GM13977 (cell line): ENCODE results near the gene ECE2.
A peak's percentile ranks its signal among the peaks of the same experiment; 100 is the strongest.

Experiments used
- DNase-seq: peaks from one replicate; pipeline ENCODE4 v3.0.0; 2012; ENCODE audit warnings: low spot score
- in situ Hi-C: fragments of 300-500 bp; cut with MboI; formaldehyde crosslinking; loops from one replicate; pipeline ENCODE4 v1.12.0; 2022; ENCODE audit warnings: low sequenced_read_pairs, low pct_unique_long_range_greater_than_20kb, mixed read lengths, inconsistent platforms; ENCODE audit not compliant: unreplicated experiment
- TF ChIP-seq, protein P1 (sequence below): IDR thresholded peaks from 2 replicates; pipeline ENCODE4 v1.5.1; 2012; ENCODE audit warnings: mild to moderate bottlenecking, control low read depth; ENCODE audit not compliant: insufficient read depth; ENCODE audit errors: extremely low read depth, missing control alignments

ECE2 gene

DNA sequence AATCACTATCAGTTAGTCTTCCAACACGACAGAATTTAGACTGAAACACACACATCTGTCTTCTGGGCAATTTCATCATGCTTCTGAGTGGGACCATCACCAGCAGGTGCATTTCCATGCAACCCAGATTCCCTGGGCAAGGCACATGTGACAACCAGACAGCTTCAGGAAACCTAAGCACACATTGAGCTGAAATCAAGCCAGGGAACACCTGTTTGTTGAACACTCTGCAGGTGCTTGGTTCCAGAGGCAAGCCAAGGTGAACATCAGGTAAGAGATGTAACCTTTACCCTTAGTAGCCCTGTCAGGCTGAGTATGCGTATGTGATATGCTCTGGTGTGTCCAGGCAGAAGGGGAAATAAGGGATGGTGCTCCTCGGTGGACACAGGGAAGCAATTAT, 19.9 kb downstream of the ECE2 start:
- peak; percentile 1 for DNase-seq
- in situ Hi-C loops, result no loop called here
- TF ChIP-seq, protein P1, sequence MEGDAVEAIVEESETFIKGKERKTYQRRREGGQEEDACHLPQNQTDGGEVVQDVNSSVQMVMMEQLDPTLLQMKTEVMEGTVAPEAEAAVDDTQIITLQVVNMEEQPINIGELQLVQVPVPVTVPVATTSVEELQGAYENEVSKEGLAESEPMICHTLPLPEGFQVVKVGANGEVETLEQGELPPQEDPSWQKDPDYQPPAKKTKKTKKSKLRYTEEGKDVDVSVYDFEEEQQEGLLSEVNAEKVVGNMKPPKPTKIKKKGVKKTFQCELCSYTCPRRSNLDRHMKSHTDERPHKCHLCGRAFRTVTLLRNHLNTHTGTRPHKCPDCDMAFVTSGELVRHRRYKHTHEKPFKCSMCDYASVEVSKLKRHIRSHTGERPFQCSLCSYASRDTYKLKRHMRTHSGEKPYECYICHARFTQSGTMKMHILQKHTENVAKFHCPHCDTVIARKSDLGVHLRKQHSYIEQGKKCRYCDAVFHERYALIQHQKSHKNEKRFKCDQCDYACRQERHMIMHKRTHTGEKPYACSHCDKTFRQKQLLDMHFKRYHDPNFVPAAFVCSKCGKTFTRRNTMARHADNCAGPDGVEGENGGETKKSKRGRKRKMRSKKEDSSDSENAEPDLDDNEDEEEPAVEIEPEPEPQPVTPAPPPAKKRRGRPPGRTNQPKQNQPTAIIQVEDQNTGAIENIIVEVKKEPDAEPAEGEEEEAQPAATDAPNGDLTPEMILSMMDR, result no peak

DNA sequence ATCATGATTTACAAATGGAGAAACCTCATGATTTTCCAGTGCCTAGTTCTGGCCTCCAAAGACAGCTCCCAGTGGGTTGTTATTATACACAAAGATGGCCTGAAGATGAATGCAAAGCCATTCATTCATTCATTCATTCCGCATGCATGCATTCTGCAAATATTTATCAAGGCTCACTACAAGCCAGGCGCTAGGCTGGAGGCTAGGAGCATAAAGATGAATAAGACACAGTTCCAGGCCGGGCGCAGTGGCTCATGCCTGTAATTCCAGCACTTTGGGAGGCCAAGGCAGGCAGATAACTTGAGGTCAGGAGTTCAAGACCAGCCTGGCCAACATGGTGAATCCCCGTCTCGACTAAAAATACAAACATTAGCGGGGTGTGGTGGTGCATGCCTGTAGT, 20.8 kb downstream of the ECE2 start:
- in situ Hi-C loops, result no loop called here
- DNase-seq, result no peak
- TF ChIP-seq, protein P1, result no peak

GRCh38 chr3:184298759-184299487, 23.1 kb downstream of the ECE2 start, which contains the start of gene PSMD2:
Gene PSMD2 (plus strand): TSS chr3:184299241. CDS start chr3:184299267, 26 bp downstream.
- TF ChIP-seq, protein P1, result no peak
- in situ Hi-C loops, result no loop called here
- DNase-seq, result peak; percentile 99

GRCh38 chr3:184299488-184300377, 23.9 kb downstream of the ECE2 start:
- peak; percentile 12 for DNase-seq
- in situ Hi-C loops, result no loop called here
- TF ChIP-seq, protein P1, result no peak

DNA sequence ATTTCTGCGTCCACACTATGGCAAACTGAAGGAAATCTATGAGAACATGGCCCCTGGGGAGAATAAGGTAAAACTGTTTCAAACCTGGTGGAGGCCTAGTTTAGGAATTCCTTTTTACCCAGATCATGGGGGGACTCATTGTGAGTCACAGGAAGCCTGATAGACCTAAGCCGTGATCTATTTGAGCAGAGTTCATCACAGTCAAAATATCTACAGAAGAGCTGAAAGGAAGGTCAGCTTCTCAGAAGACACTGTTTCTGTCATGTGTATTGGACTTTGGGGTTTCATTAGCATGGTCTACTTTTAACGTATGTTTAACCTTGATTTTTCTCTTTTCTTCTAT, 24.5 kb downstream of the ECE2 start:
- DNase-seq, result no peak
- in situ Hi-C loops, result no loop called here
- TF ChIP-seq, protein P1, result no peak

DNA sequence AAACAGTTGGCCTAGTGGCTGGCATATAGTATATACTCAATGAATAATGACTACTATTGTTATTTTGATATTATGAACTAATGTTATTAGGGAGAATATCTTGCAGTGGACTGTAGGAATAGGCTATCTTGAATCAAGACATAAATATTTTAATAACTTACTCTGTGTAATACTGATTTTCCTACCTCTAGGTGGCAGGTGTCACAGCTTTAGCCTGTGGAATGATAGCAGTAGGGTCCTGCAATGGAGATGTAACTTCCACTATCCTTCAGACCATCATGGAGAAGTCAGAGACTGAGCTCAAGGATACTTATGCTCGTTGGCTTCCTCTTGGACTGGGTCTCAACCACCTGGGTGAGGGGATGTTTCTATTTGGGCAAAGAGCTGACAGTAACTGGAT, 29.8 kb downstream of the ECE2 start:
- no peak for DNase-seq
- TF ChIP-seq, protein P1, result peak; percentile 15
- in situ Hi-C loops, result no loop called here
